SK-N-MC (cell line): ENCODE data around the gene FAM151B.
A peak's percentile ranks its signal among the peaks of the same experiment; 100 is the strongest.

Source experiments
- DNase-seq: peaks from one replicate; pipeline ENCODE4 v3.0.0-alpha.2; 2011; ENCODE audit warnings: low read depth, low spot score
- H3K27ac ChIP-seq: fragments of 200-600 bp; sonication (generic); 2 replicates; pipeline ENCODE4 v1.5.1; 2016; ENCODE audit warnings: mixed run types
- H3K36me3 ChIP-seq: fragments of 200-600 bp; sonication (generic); 2 replicates; pipeline ENCODE4 v1.6.1; 2017; ENCODE audit warnings: antibody characterized with exemption, low read length, mixed read lengths; ENCODE audit not compliant: insufficient read depth
- H3K4me3 ChIP-seq: fragments of 200-600 bp; sonication (generic); 2 replicates; pipeline ENCODE4 v1.5.1; 2016
- H3K9ac ChIP-seq: fragments of 200-600 bp; sonication (generic); 2 replicates; pipeline ENCODE4 v1.8.0; 2017; ENCODE audit warnings: mixed run types, mixed read lengths; ENCODE audit not compliant: insufficient read length
- H3K9me3 ChIP-seq: fragments of 200-600 bp; sonication (generic); 2 replicates; pipeline ENCODE4 v1.6.1; 2017; ENCODE audit warnings: low read depth, mild to moderate bottlenecking, antibody characterized with exemption, low read length, moderate library complexity, mixed read lengths
- EZH2 ChIP-seq: fragments of 200-600 bp; sonication (generic); IDR thresholded peaks from one replicate; pipeline ENCODE4 v1.6.1; 2017; ENCODE audit warnings: antibody characterized with exemption
- FOXP2 ChIP-seq: optimal IDR thresholded peaks from 2 replicates; pipeline ENCODE3; 2011; ENCODE audit warnings: mild to moderate bottlenecking, moderate library complexity; ENCODE audit not compliant: insufficient read depth; ENCODE audit errors: extremely low read length, control extremely low read depth
- POLR2AphosphoS5 ChIP-seq: IDR thresholded peaks from 2 replicates; pipeline ENCODE4 v1.6.1; 2012; ENCODE audit warnings: mild to moderate bottlenecking, low read depth, low read length, borderline replicate concordance

The FAM151B gene

DNA sequence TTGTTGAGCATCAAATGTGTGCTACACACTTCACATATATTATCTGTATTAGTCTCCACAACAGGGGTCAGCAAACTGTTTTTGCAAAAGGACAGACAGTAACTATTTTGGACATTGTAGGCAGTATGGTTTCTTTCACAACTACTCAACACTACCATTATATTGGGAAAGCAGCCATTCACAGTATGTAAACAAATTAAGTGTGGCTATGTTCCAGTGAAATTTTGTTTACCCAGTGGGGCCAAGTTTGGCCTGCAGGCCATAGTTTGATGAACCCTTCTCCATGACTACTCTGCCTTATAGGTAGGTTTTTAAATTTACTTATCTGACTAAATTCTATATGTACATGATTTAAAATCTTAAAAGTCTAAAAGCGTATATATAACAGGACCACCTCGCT, 13.0 kb upstream of the FAM151B start:
- no peak for DNase-seq
- H3K4me3 ChIP-seq, result no peak overlapping the region
- no peak overlapping the region for H3K27ac ChIP-seq
- H3K9me3 ChIP-seq, result peaks cover 2% of the 10 kb centered on the region; the same call in 1 of the 2 replicates
- H3K9ac ChIP-seq, result no peak overlapping the region
- peaks cover 82% of the 10 kb centered on the region for H3K36me3 ChIP-seq
- TF ChIP-seq EZH2, result no peak
- no peak for TF ChIP-seq POLR2AphosphoS5
- TF ChIP-seq FOXP2, result no peak

DNA sequence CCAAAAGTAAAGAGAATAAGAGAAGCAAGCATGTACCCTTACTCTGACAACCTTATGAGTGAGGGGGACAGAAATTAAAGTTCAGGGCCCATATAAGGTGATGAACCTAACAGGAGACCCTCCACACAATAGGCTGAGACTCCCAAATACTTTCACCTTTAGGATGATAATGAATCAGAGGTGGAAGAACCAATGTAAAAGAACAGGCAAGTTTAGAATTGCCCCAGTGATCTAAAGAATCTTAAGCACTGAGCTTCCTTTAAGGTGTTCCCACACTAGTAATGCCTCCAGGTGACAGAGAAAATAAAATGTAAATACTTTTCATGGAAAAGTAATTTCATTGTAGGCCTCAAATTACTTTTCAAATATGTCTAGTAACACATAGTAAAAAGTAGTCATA, 8.2 kb upstream of the FAM151B start:
- Histone ChIP-seq H3K9ac (no peak overlapping the region), H3K36me3 (peaks cover 80% of the 10 kb centered on the region), H3K9me3 (peaks cover 17% of the 10 kb centered on the region; the same call in 1 of the 2 replicates), H3K27ac (no peak overlapping the region), H3K4me3 (no peak overlapping the region)
- DNase-seq, result no peak
- TF ChIP-seq POLR2AphosphoS5 (no peak), FOXP2 (no peak), EZH2 (no peak)

DNA sequence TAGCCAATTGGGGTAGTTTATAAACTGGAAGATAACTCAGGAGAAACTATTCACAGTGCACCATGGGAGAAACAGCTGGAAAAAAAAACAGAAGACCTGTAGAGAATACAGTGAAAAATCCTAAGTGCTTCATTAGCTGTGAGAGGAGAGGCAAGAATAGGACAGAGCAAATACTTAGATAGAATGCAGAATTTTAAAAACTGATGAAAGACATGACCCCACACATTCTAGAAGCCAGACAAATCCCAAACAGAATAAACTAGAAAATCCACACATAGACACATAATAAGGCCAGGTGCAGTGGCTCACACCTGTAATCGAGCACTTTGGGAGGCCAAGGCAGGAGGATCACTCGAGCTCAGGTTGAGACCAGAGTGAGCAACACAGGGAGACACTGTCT, 7.5 kb upstream of the FAM151B start:
- Histone ChIP-seq H3K36me3 (peaks cover 76% of the 10 kb centered on the region), H3K9me3 (peaks cover 17% of the 10 kb centered on the region; the same call in 1 of the 2 replicates), H3K27ac (no peak overlapping the region), H3K4me3 (no peak overlapping the region), H3K9ac (no peak overlapping the region)
- DNase-seq, result no peak
- TF ChIP-seq EZH2 (no peak), POLR2AphosphoS5 (no peak), FOXP2 (no peak)

DNA sequence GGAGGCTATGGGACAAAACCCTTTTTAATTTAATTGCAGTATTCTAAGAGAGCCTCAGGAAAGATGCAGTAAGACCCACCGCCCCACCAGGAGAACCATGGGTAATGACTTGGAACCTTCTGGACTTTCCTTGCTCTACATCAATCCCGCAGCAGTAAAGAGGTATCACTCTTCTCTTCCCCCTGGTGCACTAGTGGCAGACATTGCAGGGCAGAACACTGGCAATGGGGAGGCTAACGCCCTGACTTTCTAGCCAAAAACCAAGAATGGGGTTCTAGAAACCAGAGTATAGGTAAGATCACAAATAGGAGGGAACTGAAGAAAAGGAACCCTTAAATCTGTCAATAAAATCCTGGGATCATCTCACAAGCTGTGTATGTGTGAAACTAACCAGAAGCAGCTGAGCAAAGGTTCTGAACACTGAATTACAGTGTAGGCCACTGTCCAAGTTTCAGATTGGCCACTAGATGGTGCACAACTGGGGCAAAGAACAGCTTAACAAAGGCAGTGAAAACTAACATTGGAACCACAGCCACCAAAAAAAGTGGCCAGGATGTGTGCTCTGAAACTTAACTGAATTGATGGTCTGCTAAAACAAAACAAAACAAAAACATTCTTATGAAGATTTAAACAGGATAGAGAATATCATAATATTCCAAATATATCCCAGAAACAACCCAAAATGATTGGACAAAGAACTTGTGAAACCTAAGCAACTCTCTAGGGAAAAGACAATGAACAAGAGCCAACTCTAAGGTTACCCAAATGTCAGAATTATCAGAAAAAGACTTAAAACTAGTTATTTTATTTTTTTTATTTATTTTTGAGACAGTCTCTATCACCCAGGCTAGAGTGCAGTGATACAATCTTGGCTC, 6.6 kb upstream of the FAM151B start:
- Histone ChIP-seq H3K9me3 (peaks cover 17% of the 10 kb centered on the region; the same call in 1 of the 2 replicates), H3K36me3 (peaks cover 68% of the 10 kb centered on the region), H3K4me3 (no peak overlapping the region), H3K9ac (no peak overlapping the region), H3K27ac (no peak overlapping the region)
- TF ChIP-seq EZH2 (no peak), POLR2AphosphoS5 (no peak), FOXP2 (no peak)
- DNase-seq, result no peak

DNA sequence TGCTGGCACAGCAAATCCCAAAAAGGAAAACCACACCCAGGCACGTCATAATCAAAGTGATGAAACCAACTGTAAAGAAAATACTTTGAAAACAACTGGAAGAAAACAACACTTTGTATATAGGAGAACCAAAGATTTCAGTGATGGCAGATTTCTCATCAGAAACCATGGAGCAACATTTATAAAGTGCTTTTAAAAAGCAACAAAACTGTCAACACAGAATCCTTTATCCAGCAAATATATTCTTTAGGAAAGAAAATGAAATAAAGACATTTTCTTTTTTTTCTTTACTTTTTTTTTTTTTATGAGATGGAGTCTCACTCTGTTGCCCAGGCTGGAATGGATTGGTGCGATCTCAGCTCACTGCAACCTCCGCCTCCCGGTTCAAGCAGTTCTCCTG, 5.3 kb upstream of the FAM151B start:
- DNase-seq, result no peak
- Histone ChIP-seq H3K4me3 (no peak overlapping the region), H3K27ac (no peak overlapping the region), H3K36me3 (peaks cover 56% of the 10 kb centered on the region), H3K9me3 (peaks cover 17% of the 10 kb centered on the region; the same call in 1 of the 2 replicates), H3K9ac (no peak overlapping the region)
- TF ChIP-seq FOXP2 (no peak), EZH2 (no peak), POLR2AphosphoS5 (no peak)

GRCh38 chr5:80483636-80484232, 4.2 kb upstream of the FAM151B start:
- Histone ChIP-seq H3K9me3 (peaks cover 17% of the 10 kb centered on the region; the same call in 1 of the 2 replicates), H3K4me3 (no peak overlapping the region), H3K9ac (no peak overlapping the region), H3K27ac (no peak overlapping the region), H3K36me3 (peaks cover 50% of the 10 kb centered on the region)
- TF ChIP-seq POLR2AphosphoS5, result no peak
- TF ChIP-seq FOXP2, result no peak
- TF ChIP-seq EZH2, result no peak
- no peak for DNase-seq

- Histone ChIP-seq H3K27ac (0 out of 2 replicates have a peak overlapping the region, but pooled peaks have one; percentile 4), H3K9me3 (no peaks in the 10 kb centered on the region), H3K36me3 (peaks cover 16% of the 10 kb centered on the region), H3K4me3 (peak overlapping the region; percentile 82), H3K9ac (peak overlapping the region; percentile 72)
- DNase-seq, result no peak
- no peak for TF ChIP-seq POLR2AphosphoS5
- TF ChIP-seq FOXP2, result no peak
- no peak for TF ChIP-seq EZH2
Measured at GRCh38 chr5:80487444-80487828, 464 bp upstream of the FAM151B start.

DNA sequence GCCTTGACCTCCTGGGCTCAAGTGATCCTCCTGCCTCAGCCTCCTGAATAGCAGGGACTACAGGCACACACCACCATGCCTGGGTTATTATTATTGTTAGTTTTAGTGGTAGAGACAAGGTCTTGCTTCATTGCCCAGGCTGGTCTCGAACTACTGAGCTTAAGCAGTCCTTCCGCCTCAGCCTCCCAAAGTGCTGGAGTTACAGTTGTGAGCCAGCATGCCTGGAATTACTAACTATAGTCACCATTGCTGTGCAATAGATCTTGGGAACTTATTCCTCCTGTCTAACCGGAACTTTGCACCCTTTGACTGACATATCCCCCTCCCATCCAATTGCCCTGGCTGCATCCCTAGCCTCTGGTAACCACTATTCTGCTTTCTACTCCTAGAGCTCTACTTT, 3.4 kb downstream of the FAM151B start:
- Histone ChIP-seq H3K4me3 (no peak overlapping the region), H3K9me3 (no peaks in the 10 kb centered on the region; the same call in 1 of the 2 replicates), H3K27ac (no peak overlapping the region), H3K36me3 (no peaks in the 10 kb centered on the region), H3K9ac (no peak overlapping the region)
- no peak for TF ChIP-seq POLR2AphosphoS5
- no peak for TF ChIP-seq EZH2
- TF ChIP-seq FOXP2, result no peak
- no peak for DNase-seq
